H7 (cell line): Measurements from ENCODE around the gene CHI3L2. TPM values are rescaled to one million over a fixed set of nuclear protein-coding genes. Genes with fewer than 3 reads are reported as not detected.

ENCODE experiments used
- DNase-seq: peaks from one replicate; pipeline ENCODE4 v3.0.0; 2012
- H3K27me3 ChIP-seq: 2 replicates; pipeline ENCODE4 v1.6.0; 2011; ENCODE audit warnings: mild to moderate bottlenecking, low read length; ENCODE audit not compliant: control insufficient read depth, insufficient read depth
- H3K36me3 ChIP-seq: replicated peaks from 2 replicates; pipeline ENCODE4 v1.5.1; 2011; ENCODE audit warnings: low read length; ENCODE audit not compliant: control insufficient read depth, insufficient read depth
- H3K4me3 ChIP-seq: 2 replicates; pipeline ENCODE4 v1.5.1; 2011; ENCODE audit warnings: low read depth, mild to moderate bottlenecking, control low read depth, low read length, moderate library complexity; ENCODE audit not compliant: insufficient read depth
- total RNA-seq: library from RNA; depleted of rRNA; stranded (reverse); fragments of >200 nt; shearing (Covaris generic); gene quantifications from 2 replicates; pipeline ENCODE4 v1.2.3, GENCODE V29; 2014

The CHI3L2 gene
- total RNA-seq, 1 experiment from 2014 or later: not detected

GRCh38 chr1:111197598-111198284 lies 29.8 kb upstream of the CHI3L2 start:
- H3K36me3 ChIP-seq: no peaks in the 10 kb centered on the region
- peak; percentile 79 for DNase-seq
- no peak overlapping the region for H3K4me3 ChIP-seq
- no peaks in the 10 kb centered on the region; the same call in 1 of the 2 replicates for H3K27me3 ChIP-seq

DNA sequence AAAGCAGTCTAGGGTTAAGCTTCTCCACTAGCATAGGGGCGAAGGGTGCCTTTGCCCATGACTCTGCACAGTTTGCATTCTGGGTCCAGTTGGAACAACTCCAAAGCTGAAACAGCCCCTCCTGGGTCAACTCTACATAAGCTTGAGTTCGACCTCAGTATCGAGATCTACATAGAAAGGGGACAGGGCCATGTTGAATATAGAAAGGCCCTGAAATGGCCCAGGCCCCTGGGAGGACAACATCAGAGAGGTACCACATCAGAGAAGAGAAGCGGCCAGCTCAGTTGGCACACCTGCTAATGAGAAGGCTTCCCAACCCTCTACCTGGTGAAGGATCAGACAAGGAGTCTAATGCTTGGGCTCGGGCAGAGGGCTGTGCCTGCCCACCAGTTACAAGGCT lies 28.7 kb upstream of the CHI3L2 start:
- Histone ChIP-seq H3K36me3 (no peaks in the 10 kb centered on the region), H3K4me3 (no peak overlapping the region), H3K27me3 (peaks cover 3% of the 10 kb centered on the region)
- DNase-seq: no peak

GRCh38 chr1:111199329-111199728 lies 28.2 kb upstream of the CHI3L2 start:
- Histone ChIP-seq H3K4me3 (no peak overlapping the region), H3K27me3 (peaks cover 3% of the 10 kb centered on the region), H3K36me3 (no peaks in the 10 kb centered on the region)
- no peak for DNase-seq

GRCh38 chr1:111199881-111200801 lies 27.4 kb upstream of the CHI3L2 start, which contains the start of gene DENND2D:
Gene DENND2D (minus strand): TSS chr1:111200646. CDS start chr1:111200459, 187 bp downstream.
- DNase-seq: no peak
- H3K36me3 ChIP-seq: no peaks in the 10 kb centered on the region
- H3K27me3 ChIP-seq: peaks cover 10% of the 10 kb centered on the region
- no peak within 1 kb of the TSS for H3K4me3 ChIP-seq

DNA sequence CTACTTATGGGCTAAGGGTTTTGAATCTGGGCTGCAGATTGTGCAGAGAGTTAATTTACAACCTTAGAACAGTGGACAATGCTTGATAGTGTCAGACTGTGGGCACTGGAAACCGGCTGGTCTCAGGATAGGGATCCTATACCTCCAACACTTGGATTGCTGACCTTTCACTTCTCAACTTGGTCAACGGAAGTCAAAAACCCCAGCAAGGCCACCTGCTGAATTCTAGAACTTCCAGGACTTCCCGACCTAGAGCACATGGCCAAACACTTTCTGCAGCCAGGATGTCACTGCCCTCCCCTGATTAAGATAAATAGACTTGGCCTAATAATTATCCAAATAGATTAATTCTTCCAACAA lies 26.7 kb upstream of the CHI3L2 start:
- peaks cover 11% of the 10 kb centered on the region for H3K27me3 ChIP-seq
- DNase-seq: no peak
- no peak overlapping the region for H3K4me3 ChIP-seq
- H3K36me3 ChIP-seq: no peaks in the 10 kb centered on the region

GRCh38 chr1:111201275-111202090 lies 26.0 kb upstream of the CHI3L2 start:
- peaks cover 11% of the 10 kb centered on the region; the same call in 1 of the 2 replicates for H3K27me3 ChIP-seq
- no peaks in the 10 kb centered on the region for H3K36me3 ChIP-seq
- H3K4me3 ChIP-seq: no peak overlapping the region
- DNase-seq: no peak

DNA sequence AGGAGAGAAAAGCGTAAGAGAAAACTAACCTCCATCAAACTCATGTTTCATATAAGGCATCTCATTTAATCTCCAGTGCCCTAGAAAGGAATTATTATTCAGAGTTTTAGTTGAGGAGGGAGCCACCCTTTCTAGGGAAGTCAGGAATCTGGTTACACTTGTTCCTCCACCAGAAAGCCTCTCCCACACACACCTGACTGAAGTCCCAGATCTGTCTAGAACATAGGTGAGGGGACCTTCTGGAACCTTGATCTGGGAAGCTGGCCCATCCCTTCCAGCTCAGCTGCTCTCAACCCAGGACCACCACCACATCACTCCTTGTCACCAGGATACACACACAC lies 25.2 kb upstream of the CHI3L2 start:
- Histone ChIP-seq H3K4me3 (no peak overlapping the region), H3K27me3 (peaks cover 11% of the 10 kb centered on the region; the same call in 1 of the 2 replicates), H3K36me3 (no peaks in the 10 kb centered on the region)
- no peak for DNase-seq

DNA sequence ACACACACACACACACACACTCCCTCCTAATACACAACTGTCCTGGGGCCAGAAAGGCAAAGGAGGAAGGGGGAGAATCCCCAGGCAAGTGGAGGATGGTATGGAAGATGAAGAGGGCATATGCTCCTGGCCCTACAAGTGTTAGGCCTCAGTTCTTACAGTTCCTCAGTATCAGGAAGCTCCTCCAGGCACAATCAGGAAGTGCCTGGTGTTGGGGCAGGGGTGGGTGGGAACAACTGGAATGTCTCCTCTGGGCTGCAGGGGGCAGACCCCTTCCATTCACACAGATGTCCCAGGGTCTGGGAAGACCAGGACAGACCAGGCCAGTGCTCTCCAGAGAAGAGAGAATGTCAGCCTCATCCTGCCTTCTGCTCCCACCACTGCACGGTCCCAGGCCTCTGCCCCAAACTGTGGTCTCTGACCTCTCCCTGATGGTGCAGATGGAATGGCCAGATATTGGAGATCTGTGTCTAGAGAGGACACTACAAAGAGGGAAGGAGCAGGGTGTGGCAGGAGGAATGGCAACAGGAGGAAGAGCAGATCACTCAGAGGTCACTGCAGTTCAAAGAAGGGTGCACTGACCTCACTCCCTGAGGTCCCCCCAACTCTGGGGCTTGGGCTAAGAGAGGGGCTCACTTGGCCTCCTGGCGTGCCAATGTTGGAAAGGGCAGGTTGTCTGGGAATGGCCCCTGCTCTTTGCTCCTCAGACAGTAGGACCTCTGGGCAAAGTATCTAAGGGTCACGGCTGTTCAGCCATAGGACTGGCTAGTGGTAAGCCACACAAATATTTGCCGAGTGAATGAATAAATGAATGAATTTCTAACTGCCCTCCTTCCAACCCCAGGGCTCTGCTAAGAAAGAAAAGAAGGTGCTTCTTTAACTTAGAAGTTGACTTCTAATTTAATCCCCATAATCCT lies 24.5 kb upstream of the CHI3L2 start:
- no peak overlapping the region for H3K4me3 ChIP-seq

GRCh38 chr1:111203681-111204200 lies 23.8 kb upstream of the CHI3L2 start:
- Histone ChIP-seq H3K36me3 (no peaks in the 10 kb centered on the region), H3K4me3 (no peak overlapping the region; the same call in 1 of the 2 replicates), H3K27me3 (peaks cover 11% of the 10 kb centered on the region; the same call in 1 of the 2 replicates)
- peak; percentile 60 for DNase-seq

More for the DNA sequence above, 24.5 kb upstream of the CHI3L2 start:
- peaks cover 11% of the 10 kb centered on the region; the same call in 1 of the 2 replicates for H3K27me3 ChIP-seq
- peak; percentile 58 for DNase-seq
- no peaks in the 10 kb centered on the region for H3K36me3 ChIP-seq

- DNase-seq: peak; percentile 54
- H3K27me3 ChIP-seq: peaks cover 11% of the 10 kb centered on the region; the same call in 1 of the 2 replicates
- H3K4me3 ChIP-seq: no peak overlapping the region; the same call in 1 of the 2 replicates
- no peaks in the 10 kb centered on the region for H3K36me3 ChIP-seq
Measured at GRCh38 chr1:111204201-111204982, 23.1 kb upstream of the CHI3L2 start.

- DNase-seq: no peak
- Histone ChIP-seq H3K27me3 (peaks cover 11% of the 10 kb centered on the region; the same call in 1 of the 2 replicates), H3K36me3 (no peaks in the 10 kb centered on the region), H3K4me3 (no peak overlapping the region)
Measured at GRCh38 chr1:111204983-111205713, 22.4 kb upstream of the CHI3L2 start.

GRCh38 chr1:111205714-111206050 lies 21.8 kb upstream of the CHI3L2 start:
- H3K4me3 ChIP-seq: no peak overlapping the region
- H3K27me3 ChIP-seq: peaks cover 11% of the 10 kb centered on the region; the same call in 1 of the 2 replicates
- DNase-seq: no peak
- no peaks in the 10 kb centered on the region for H3K36me3 ChIP-seq
